GM12873 (cell line): ENCODE results near the gene EFCAB5.
A peak's percentile ranks its signal among the peaks of the same experiment; 100 is the strongest.

Experiments used
- CTCF ChIP-seq: IDR thresholded peaks from 2 replicates; pipeline ENCODE4 v1.5.1; 2012; ENCODE audit warnings: low read depth, mild to moderate bottlenecking, moderate library complexity, low read length, control low read depth; ENCODE audit not compliant: insufficient read depth; ENCODE audit errors: missing control alignments

EFCAB5 gene

DNA sequence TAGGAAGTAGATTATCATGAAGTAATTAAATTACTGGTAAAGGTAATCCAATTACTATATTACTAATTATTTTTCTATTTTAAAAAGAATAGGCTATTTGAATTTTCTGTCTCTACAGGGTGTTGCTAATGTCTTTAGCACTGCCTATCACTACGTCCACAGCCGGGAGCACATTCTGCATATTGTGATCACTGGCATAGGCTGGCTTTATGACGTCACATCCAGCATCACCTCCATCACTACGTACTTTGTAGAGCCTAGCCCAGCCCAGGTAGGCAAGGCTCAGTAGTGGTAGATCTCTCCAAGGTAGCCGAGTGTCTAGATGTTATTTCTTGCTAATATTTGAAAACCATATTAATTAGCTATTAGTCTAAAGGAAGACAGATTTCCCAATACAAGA, 141.3 kb downstream of the EFCAB5 start:
- TF ChIP-seq CTCF: no peak

DNA sequence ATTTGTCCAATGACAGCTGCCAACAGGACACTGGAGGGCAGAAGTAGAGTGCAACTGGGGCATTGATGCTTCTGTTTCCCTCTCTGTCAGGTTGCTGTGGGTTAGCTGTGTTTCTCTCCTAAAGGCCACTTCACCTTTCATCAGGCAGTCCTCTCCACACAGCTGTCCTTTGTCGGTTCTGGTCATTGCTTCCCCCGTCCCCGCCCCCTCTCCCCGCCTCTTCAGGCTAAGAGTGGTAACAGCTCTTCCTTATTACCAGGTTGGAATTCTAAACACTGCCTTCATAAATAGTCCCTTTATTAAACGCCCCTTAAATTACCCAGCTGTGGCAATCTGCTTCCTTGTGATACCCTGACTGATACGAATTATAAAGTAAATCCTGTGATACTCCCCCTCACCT, 143.4 kb downstream of the EFCAB5 start:
- TF ChIP-seq CTCF: no peak

DNA sequence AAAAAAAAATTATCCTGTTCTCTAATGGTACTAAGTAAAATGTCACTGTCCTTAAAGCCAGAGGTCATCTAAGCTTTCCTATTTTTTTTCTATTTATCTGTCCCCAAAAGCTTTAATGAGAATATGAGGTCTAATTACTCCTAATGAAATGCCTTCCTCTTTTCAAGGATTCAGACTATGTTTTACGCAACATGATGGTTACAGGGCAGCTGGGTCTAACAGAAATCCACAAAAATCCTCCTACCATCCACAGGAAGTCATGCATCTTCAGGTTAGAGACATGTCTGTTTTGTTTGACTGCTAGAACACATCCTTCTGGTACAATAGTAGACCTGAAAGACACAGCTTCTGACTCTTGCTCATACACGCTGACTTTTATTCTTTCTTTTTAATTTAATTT, 145.5 kb downstream of the EFCAB5 start:
- no peak for TF ChIP-seq CTCF

- no peak for TF ChIP-seq CTCF
Observed at GRCh38 chr17:30091121-30091670, 149.8 kb downstream of the EFCAB5 start.

- TF ChIP-seq CTCF: no peak
Observed at GRCh38 chr17:30091771-30092170, 150.3 kb downstream of the EFCAB5 start.

- TF ChIP-seq CTCF: no peak
Observed at GRCh38 chr17:30092886-30093285, 151.5 kb downstream of the EFCAB5 start.

- peak; percentile 67 for TF ChIP-seq CTCF
Observed at GRCh38 chr17:30093463-30094147, 152.2 kb downstream of the EFCAB5 start.
